Measurements from ENCODE around the gene SSTR1. TPM values are rescaled to one million over a fixed set of nuclear protein-coding genes. Genes with fewer than 3 reads are reported as not detected.
A peak's percentile ranks its signal among the peaks of the same experiment; 100 is the strongest.

SSTR1 gene
- total RNA-seq, 4 donors from 2014 or later = 1.0 to 2.1 (median 1.4) TPM

DNA sequence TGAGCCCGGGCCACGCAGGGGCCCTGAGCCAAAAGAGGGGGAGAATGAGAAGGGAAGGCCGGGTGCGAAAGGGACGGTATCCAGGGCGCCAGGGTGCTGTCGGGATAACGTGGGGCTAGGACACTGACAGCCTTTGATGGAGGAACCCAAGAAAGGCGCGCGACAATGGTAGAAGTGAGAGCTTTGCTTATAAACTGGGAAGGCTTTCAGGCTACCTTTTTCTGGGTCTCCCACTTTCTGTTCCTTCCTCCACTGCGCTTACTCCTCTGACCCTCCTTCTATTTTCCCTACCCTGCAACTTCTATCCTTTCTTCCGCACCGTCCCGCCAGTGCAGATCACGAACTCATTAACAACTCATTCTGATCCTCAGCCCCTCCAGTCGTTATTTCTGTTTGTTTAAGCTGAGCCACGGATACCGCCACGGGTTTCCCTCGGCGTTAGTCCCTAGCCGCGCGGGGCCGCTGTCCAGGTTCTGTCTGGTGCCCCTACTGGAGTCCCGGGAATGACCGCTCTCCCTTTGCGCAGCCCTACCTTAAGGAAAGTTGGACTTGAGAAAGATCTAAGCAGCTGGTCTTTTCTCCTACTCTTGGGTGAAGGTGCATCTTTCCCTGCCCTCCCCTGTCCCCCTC is 3.0 kb downstream of the SSTR1 start:
- DNase-seq (ENCODE audit: low spot score in 2 of 2) = no peak

DNA sequence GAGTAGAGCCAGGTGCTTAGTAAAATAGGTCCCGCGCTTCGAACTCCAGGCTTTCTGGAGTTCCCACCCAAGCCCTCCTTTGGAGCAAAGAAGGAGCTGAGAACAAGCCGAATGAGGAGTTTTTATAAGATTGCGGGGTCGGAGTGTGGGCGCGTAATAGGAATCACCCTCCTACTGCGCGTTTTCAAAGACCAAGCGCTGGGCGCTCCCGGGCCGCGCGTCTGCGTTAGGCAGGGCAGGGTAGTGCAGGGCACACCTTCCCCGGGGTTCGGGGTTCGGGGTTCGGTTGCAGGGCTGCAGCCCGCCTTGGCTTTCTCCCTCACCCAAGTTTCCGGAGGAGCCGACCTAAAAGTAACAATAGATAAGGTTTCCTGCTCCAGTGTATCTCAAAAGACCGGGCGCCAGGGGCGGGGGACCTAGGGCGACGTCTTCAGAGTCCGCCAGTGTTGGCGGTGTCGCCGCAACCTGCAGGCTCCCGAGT is 3.6 kb downstream of the SSTR1 start:
- Histone ChIP-seq H3K9me3 (no peaks in the 10 kb centered on the region), H3K36me3 (no peaks in the 10 kb centered on the region), H3K4me3 (peak overlapping the region; percentile 5 to 50 (median 17)), H3K27ac (no peak overlapping the region), H3K4me1 (peaks cover 0 to 44% (median 7%) of the 10 kb centered on the region in 4 donors), H3K27me3 (peaks cover 0 to 44% of the 10 kb centered on the region in 2 donors)
- 9 to 11% methylated on average over 23 to 34 of the region's 34 CpGs for WGBS, 2 donors
- no peak for TF ChIP-seq EP300 (IDR thresholded peaks at IDR 0.05)
- TF ChIP-seq POLR2A (IDR thresholded peaks at IDR 0.05) = no peak
- TF ChIP-seq, protein P1, sequence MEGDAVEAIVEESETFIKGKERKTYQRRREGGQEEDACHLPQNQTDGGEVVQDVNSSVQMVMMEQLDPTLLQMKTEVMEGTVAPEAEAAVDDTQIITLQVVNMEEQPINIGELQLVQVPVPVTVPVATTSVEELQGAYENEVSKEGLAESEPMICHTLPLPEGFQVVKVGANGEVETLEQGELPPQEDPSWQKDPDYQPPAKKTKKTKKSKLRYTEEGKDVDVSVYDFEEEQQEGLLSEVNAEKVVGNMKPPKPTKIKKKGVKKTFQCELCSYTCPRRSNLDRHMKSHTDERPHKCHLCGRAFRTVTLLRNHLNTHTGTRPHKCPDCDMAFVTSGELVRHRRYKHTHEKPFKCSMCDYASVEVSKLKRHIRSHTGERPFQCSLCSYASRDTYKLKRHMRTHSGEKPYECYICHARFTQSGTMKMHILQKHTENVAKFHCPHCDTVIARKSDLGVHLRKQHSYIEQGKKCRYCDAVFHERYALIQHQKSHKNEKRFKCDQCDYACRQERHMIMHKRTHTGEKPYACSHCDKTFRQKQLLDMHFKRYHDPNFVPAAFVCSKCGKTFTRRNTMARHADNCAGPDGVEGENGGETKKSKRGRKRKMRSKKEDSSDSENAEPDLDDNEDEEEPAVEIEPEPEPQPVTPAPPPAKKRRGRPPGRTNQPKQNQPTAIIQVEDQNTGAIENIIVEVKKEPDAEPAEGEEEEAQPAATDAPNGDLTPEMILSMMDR (IDR thresholded peaks at IDR 0.05) = no peak
- DNase-seq (ENCODE audit: low spot score in 2 of 2) = no peak

More for the DNA sequence above, 3.0 kb downstream of the SSTR1 start:
- Histone ChIP-seq H3K4me3 (peak overlapping the region in 3 of 4 donors; percentile 5 to 50 (median 9)), H3K27me3 (peaks cover 0 to 44% of the 10 kb centered on the region in 2 donors), H3K36me3 (no peaks in the 10 kb centered on the region), H3K4me1 (peaks cover 0 to 44% (median 7%) of the 10 kb centered on the region in 4 donors), H3K9me3 (peaks cover 0 to 4% (median 0%) of the 10 kb centered on the region in 4 donors), H3K27ac (no peak overlapping the region)
- TF ChIP-seq EP300 (IDR thresholded peaks at IDR 0.05) (no peak), POLR2A (IDR thresholded peaks at IDR 0.05) (no peak)
- TF ChIP-seq, protein P1 (IDR thresholded peaks at IDR 0.05) = no peak
- WGBS, 2 donors = 1 to 4% methylated on average over 27 to 29 of the region's 29 CpGs

DNA sequence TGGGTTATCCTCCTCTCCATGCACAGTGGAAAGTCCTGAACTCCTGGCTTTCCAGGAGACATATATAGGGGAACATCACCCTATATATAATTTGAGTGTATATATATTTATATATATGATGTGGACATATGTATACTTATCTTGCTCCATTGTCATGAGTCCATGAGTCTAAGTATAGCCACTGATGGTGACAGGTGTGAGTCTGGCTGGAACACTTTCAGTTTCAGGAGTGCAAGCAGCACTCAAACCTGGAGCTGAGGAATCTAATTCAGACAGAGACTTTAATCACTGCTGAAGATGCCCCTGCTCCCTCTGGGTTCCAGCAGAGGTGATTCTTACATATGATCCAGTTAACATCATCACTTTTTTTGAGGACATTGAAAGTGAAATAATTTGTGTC is 4.4 kb downstream of the SSTR1 start:
- no peak overlapping the region for H3K4me3 ChIP-seq
- H3K36me3 ChIP-seq = no peaks in the 10 kb centered on the region
- H3K9me3 ChIP-seq = no peaks in the 10 kb centered on the region
- TF ChIP-seq, protein P1 (IDR thresholded peaks at IDR 0.05) = no peak
- TF ChIP-seq POLR2A (IDR thresholded peaks at IDR 0.05) = no peak
- no peak for TF ChIP-seq EP300 (IDR thresholded peaks at IDR 0.05)
- DNase-seq (ENCODE audit: low spot score in 2 of 2) = no peak
- no peak overlapping the region for H3K27ac ChIP-seq
- H3K4me1 ChIP-seq = peaks cover 0 to 44% (median 7%) of the 10 kb centered on the region in 4 donors
- peaks cover 0 to 44% of the 10 kb centered on the region in 2 donors for H3K27me3 ChIP-seq

DNA sequence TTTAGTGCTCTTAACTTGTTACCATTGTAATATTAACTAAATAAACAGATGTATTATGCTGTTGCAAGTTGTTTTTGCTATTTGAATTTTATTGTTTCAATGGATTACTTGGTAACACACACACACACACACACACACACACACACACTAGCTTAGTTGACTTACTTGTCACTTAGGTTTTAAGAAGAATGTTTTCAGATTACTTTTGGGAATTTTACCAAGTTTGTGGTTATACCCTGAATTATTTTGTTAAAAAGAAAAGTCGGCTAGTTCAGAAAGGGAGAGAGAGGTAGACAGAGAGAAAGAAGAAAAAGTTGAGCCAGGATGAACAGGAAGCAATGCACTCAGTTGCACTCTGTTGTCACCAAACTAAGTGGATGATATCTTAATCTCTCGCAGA is 5.3 kb downstream of the SSTR1 start:
- no peaks in the 10 kb centered on the region for H3K36me3 ChIP-seq
- H3K27ac ChIP-seq = no peak overlapping the region
- 81 to 83% methylated on average over 2 of the region's 2 CpGs for WGBS, 2 donors
- no peak overlapping the region for H3K4me3 ChIP-seq
- peaks cover 0 to 39% (median 7%) of the 10 kb centered on the region in 4 donors for H3K4me1 ChIP-seq
- no peak for TF ChIP-seq POLR2A (IDR thresholded peaks at IDR 0.05)
- TF ChIP-seq, protein P1 (IDR thresholded peaks at IDR 0.05) = no peak
- no peak for TF ChIP-seq EP300 (IDR thresholded peaks at IDR 0.05)
- peaks cover 0 to 44% of the 10 kb centered on the region in 2 donors for H3K27me3 ChIP-seq
- no peaks in the 10 kb centered on the region for H3K9me3 ChIP-seq
- DNase-seq (ENCODE audit: low spot score in 2 of 2) = no peak

DNA sequence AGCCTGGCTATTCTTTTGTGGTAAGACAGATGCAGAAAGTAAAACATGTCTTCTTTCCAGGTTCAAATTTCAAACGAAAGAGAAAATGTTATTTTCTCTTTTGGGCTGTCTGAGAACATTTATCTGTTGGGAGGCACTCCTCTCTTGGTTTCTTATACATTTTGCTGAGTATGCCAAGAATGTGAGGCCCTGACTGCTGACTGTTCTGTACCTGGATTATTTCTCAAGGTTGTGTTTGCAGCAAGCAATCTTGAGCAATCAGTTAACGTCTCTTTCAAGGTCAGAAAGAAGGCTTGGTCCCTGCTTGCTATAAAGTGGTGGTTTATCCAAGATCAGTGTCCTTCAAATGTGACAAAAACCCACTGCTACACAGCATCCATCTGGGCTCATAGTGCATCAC is 9.8 kb downstream of the SSTR1 start:
- TF ChIP-seq EP300 (IDR thresholded peaks at IDR 0.05) (no peak), POLR2A (IDR thresholded peaks at IDR 0.05) (no peak)
- TF ChIP-seq, protein P1 (IDR thresholded peaks at IDR 0.05) = no peak
- Histone ChIP-seq H3K27me3 (peaks cover 0 to 5% of the 10 kb centered on the region in 2 donors), H3K36me3 (no peaks in the 10 kb centered on the region), H3K27ac (no peak overlapping the region), H3K4me3 (no peak overlapping the region), H3K9me3 (no peaks in the 10 kb centered on the region), H3K4me1 (no peaks in the 10 kb centered on the region)
- WGBS, 2 donors = 78 to 80% methylated on average over 2 of the region's 2 CpGs
- DNase-seq (ENCODE audit: low spot score in 2 of 2) = no peak

All from tibial nerve (tissue), 4 donors.